HL-60 (cell line): Measurements from ENCODE around the gene ALS2CL.

Experiments
- DNase-seq, 2 experiments: peaks; one replicate each; pipeline ENCODE4 v3.0.0-alpha.2; 2010 to 2020; ENCODE audit warnings: low read depth in 1 of 2, low spot score in 1 of 2
- H3K27ac ChIP-seq: fragments of 250-450 bp; sonication (Bioruptor Pico); replicated peaks from 2 replicates; pipeline ENCODE4 v1.5.1; 2020; ENCODE audit warnings: mild to moderate bottlenecking, moderate library complexity
- H3K27me3 ChIP-seq: fragments of 250-450 bp; sonication (Bioruptor Pico); 2 replicates; pipeline ENCODE4 v1.5.1; 2021; ENCODE audit warnings: mild to moderate bottlenecking, moderate library complexity; ENCODE audit not compliant: insufficient read depth, poor library complexity, severe bottlenecking
- H3K4me3 ChIP-seq: replicated peaks from 2 replicates; pipeline ENCODE4 v1.5.1; 2011; ENCODE audit warnings: mild to moderate bottlenecking, control low read depth, low read length; ENCODE audit not compliant: insufficient read depth
- CTCF ChIP-seq: IDR thresholded peaks from one replicate; pipeline ENCODE4 v1.5.1; 2011; ENCODE audit warnings: low read length, control low read depth, inconsistent platforms; ENCODE audit not compliant: insufficient read depth
- GABPA ChIP-seq: IDR thresholded peaks from 2 replicates; pipeline ENCODE4 v1.6.1; 2012; ENCODE audit warnings: low read depth
- POLR2AphosphoS5 ChIP-seq: IDR thresholded peaks from 2 replicates; pipeline ENCODE4 v1.6.1; 2012; ENCODE audit warnings: low read depth
- SPI1 ChIP-seq: IDR thresholded peaks from 2 replicates; pipeline ENCODE4 v1.6.1; 2012; ENCODE audit warnings: low read depth, mild to moderate bottlenecking, borderline replicate concordance
- TF ChIP-seq, protein P1 (sequence below): IDR thresholded peaks from 2 replicates; pipeline ENCODE4 v1.6.1; 2012; ENCODE audit warnings: low read depth; ENCODE audit not compliant: insufficient replicate concordance

ALS2CL gene

DNA sequence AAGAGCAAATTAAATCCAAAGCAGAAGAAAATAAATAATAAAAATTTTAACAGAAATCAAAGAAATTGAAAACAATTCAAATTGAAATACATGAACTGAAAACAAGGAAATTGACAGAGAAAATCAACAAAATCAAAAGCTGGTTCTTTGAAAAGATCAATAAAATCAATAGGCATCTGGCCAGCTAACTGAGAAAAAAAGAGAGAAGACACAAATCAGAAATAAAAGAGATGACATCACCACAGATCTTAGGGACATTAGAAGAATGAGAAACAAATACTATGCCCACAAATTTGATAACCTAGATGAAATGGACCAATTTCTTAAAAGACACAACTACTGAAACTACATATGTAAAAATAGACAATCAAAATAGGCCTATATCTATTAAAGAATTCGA is 42.4 kb downstream of the ALS2CL start:
- Histone ChIP-seq H3K27ac (no peak overlapping the region), H3K27me3 (no peaks in the 10 kb centered on the region), H3K4me3 (no peak overlapping the region)
- no peak for DNase-seq
- TF ChIP-seq SPI1, result no peak
- TF ChIP-seq CTCF, result no peak
- no peak for TF ChIP-seq GABPA
- TF ChIP-seq, protein P1, sequence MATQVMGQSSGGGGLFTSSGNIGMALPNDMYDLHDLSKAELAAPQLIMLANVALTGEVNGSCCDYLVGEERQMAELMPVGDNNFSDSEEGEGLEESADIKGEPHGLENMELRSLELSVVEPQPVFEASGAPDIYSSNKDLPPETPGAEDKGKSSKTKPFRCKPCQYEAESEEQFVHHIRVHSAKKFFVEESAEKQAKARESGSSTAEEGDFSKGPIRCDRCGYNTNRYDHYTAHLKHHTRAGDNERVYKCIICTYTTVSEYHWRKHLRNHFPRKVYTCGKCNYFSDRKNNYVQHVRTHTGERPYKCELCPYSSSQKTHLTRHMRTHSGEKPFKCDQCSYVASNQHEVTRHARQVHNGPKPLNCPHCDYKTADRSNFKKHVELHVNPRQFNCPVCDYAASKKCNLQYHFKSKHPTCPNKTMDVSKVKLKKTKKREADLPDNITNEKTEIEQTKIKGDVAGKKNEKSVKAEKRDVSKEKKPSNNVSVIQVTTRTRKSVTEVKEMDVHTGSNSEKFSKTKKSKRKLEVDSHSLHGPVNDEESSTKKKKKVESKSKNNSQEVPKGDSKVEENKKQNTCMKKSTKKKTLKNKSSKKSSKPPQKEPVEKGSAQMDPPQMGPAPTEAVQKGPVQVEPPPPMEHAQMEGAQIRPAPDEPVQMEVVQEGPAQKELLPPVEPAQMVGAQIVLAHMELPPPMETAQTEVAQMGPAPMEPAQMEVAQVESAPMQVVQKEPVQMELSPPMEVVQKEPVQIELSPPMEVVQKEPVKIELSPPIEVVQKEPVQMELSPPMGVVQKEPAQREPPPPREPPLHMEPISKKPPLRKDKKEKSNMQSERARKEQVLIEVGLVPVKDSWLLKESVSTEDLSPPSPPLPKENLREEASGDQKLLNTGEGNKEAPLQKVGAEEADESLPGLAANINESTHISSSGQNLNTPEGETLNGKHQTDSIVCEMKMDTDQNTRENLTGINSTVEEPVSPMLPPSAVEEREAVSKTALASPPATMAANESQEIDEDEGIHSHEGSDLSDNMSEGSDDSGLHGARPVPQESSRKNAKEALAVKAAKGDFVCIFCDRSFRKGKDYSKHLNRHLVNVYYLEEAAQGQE, result no peak
- no peak for TF ChIP-seq POLR2AphosphoS5

GRCh38 chr3:46649436-46649835 is 44.0 kb downstream of the ALS2CL start:
- no peaks in the 10 kb centered on the region for H3K27me3 ChIP-seq
- no peak overlapping the region for H3K27ac ChIP-seq
- TF ChIP-seq POLR2AphosphoS5, result no peak
- no peak for DNase-seq
- H3K4me3 ChIP-seq, result no peak overlapping the region

GRCh38 chr3:46648096-46648495 is 45.4 kb downstream of the ALS2CL start:
- Histone ChIP-seq H3K27ac (no peak overlapping the region), H3K4me3 (no peak overlapping the region), H3K27me3 (no peaks in the 10 kb centered on the region)
- DNase-seq, result no peak
- TF ChIP-seq POLR2AphosphoS5 (no peak), CTCF (no peak), GABPA (no peak), SPI1 (no peak)
- TF ChIP-seq, protein P1, result no peak

- TF ChIP-seq, protein P1, result no peak
- TF ChIP-seq CTCF (no peak), GABPA (no peak), SPI1 (no peak), POLR2AphosphoS5 (no peak)
- no peaks in the 10 kb centered on the region for H3K27me3 ChIP-seq
Measured at GRCh38 chr3:46646700-46647099, 46.8 kb downstream of the ALS2CL start.

More at GRCh38 chr3:46646700-46647099, 46.8 kb downstream of the ALS2CL start:
- Histone ChIP-seq H3K27ac (no peak overlapping the region), H3K4me3 (no peak overlapping the region)
- no peak for DNase-seq
